ENCODE results near the gene CCDC122. TPM values are rescaled to one million over a fixed set of nuclear protein-coding genes. Genes with fewer than 3 reads are reported as not detected.

Gene CCDC122
- total and polyA plus RNA-seq, 2 experiments from 2014 or later: 5.3 to 10.3 TPM

DNA sequence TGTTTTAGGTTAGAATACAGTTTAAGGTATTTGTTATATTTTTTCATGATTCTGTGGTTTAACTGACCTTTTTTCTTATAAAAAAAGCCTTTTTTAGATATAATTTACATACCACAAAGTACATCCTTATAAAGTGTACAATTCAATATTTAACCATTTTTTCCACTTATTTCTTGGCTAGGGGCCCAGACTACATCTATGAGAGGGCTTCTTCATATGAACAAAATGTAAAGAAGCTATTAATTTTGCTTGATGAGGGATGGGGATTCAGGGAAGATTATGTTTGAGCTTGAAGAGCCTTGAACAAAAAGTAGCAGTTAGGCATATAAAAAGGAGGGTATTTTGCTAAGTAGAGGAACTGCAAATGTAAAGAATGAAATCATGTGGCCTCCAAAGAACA is 2.2 kb downstream of the CCDC122 start:
- H3K9me2 ChIP-seq (replicated peaks; ENCODE audit: insufficient read depth): no peaks in the 10 kb centered on the region
- DNase-seq (ENCODE audit: low spot score): no peak
- H3K4me2 ChIP-seq: no peak overlapping the region
- H3K79me2 ChIP-seq: peaks cover 12% of the 10 kb centered on the region
- no peaks in the 10 kb centered on the region for H3K9me3 ChIP-seq (ENCODE audit: low read depth)
- no peaks in the 10 kb centered on the region for H3K36me3 ChIP-seq (replicated peaks; ENCODE audit: insufficient read depth, low read depth)
- H4K20me1 ChIP-seq (ENCODE audit: insufficient read depth, poor library complexity, severe bottlenecking): no peaks in the 10 kb centered on the region
- H2AFZ ChIP-seq: no peak overlapping the region
- H3K27ac ChIP-seq: no peak overlapping the region
- no peaks in the 10 kb centered on the region for H3K27me3 ChIP-seq
- TF ChIP-seq CTCF (IDR thresholded peaks at IDR 0.05; ENCODE audit: poor library complexity): no peak
- no peak overlapping the region for H3K4me3 ChIP-seq
- peaks cover 14% of the 10 kb centered on the region for H3K4me1 ChIP-seq (ENCODE audit: insufficient read depth)

DNA sequence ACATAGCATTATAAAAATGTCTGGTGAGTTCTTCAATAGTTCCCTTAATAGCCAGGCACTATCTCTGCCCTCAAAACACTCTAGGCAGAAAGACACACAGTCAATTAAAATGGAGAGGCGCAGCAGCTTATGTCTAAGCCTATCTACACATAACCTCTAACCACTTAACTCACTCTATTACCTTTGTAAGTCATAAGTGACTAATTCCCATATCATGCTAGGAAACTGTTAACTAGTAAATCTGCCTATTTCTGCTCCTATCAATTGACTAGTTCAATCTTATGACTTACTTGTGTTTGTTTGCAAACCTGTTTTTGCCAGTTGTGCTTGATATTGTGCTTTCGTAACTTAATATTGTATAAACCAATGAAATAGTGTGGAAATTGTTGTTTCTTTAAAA is 3.2 kb downstream of the CCDC122 start:
- peaks cover 14% of the 10 kb centered on the region for H3K4me1 ChIP-seq (ENCODE audit: insufficient read depth)
- H3K9me2 ChIP-seq (replicated peaks; ENCODE audit: insufficient read depth): no peaks in the 10 kb centered on the region
- H3K79me2 ChIP-seq: peaks cover 12% of the 10 kb centered on the region
- no peaks in the 10 kb centered on the region for H3K9me3 ChIP-seq (ENCODE audit: low read depth)
- DNase-seq (ENCODE audit: low spot score): no peak
- H3K4me2 ChIP-seq: no peak overlapping the region
- H3K4me3 ChIP-seq: no peak overlapping the region
- no peaks in the 10 kb centered on the region for H3K36me3 ChIP-seq (replicated peaks; ENCODE audit: insufficient read depth, low read depth)
- H3K27me3 ChIP-seq: no peaks in the 10 kb centered on the region
- TF ChIP-seq EZH2 (IDR thresholded peaks at IDR 0.05; ENCODE audit: borderline replicate concordance) (no peak), CTCF (IDR thresholded peaks at IDR 0.05; ENCODE audit: poor library complexity) (no peak), EZH2phosphoT487 (IDR thresholded peaks at IDR 0.05; ENCODE audit: low read depth, severe bottlenecking, unreplicated experiment) (no peak)
- H2AFZ ChIP-seq: no peak overlapping the region
- no peak overlapping the region for H3K27ac ChIP-seq
- WGBS (ENCODE audit: low lambda C conversion rate, missing lambda C conversion rate): 92% methylated on average over 2 of the region's 2 CpGs
- no peaks in the 10 kb centered on the region for H4K20me1 ChIP-seq (ENCODE audit: insufficient read depth, poor library complexity, severe bottlenecking)

DNA sequence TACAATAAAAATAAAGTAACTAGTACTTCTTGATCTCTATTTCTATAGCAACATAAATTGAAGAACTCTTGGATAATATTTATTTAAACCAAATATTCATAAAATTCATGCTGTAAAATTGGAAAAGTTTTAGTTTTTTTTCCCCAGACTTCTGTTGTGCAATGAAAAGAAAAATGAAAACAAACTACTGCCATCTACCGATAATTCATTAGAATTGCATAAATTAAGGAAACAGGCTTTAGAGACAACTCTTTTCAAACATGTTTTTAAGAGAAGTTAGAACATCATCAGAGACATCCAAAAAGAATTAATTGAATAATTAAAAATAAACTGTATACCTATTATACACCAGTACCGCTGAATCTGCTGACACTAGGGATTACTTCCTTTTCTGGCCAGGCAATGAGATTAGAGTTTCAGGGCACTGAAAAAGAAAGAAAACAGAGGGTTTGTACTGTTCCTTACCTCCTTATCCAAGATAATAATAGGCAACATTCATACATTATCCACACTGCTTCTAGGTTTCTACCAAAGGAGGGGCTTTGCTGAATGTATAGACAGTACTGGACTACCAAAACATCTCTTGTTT is 4.9 kb downstream of the CCDC122 start:
- Histone ChIP-seq H3K4me1 (ENCODE audit: insufficient read depth) (peaks cover 8% of the 10 kb centered on the region), H3K27ac (no peak overlapping the region), H3K27me3 (no peaks in the 10 kb centered on the region), H2AFZ (no peak overlapping the region), H3K36me3 (replicated peaks; ENCODE audit: insufficient read depth, low read depth) (no peaks in the 10 kb centered on the region), H3K4me3 (no peak overlapping the region), H3K9me2 (replicated peaks; ENCODE audit: insufficient read depth) (no peaks in the 10 kb centered on the region), H4K20me1 (ENCODE audit: insufficient read depth, poor library complexity, severe bottlenecking) (no peaks in the 10 kb centered on the region), H3K4me2 (no peak overlapping the region), H3K9me3 (ENCODE audit: low read depth) (no peaks in the 10 kb centered on the region), H3K79me2 (peaks cover 12% of the 10 kb centered on the region)
- 19% methylated on average over 2 of the region's 2 CpGs for WGBS (ENCODE audit: low lambda C conversion rate, missing lambda C conversion rate)
- no peak for DNase-seq (ENCODE audit: low spot score)
- no peak for TF ChIP-seq EZH2 (IDR thresholded peaks at IDR 0.05; ENCODE audit: borderline replicate concordance)
- peak; percentile 70 for TF ChIP-seq CTCF (IDR thresholded peaks at IDR 0.05; ENCODE audit: poor library complexity)

DNA sequence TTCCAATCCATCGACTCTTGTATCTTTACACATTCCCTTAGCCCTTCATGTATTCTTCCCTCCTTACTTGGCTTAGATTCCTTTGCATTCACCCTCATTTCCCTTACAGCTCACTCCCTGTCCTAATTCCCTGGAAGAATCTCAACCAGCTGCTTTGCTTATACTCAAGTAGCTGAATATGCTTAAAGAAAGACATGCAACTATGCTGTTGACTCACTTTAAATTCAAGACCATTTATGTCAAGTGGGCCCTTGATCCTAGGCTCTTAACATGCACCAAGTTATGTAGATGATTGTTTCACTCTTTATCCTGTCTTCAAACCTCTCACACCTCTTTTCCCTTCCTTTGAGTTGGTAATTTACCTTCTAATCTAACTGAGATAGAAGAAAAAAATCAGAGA is 7.4 kb downstream of the CCDC122 start:
- H3K36me3 ChIP-seq (replicated peaks; ENCODE audit: insufficient read depth, low read depth): no peaks in the 10 kb centered on the region
- WGBS (ENCODE audit: low lambda C conversion rate, missing lambda C conversion rate): 92% methylated on average over 1 of the region's 1 CpG

More for the DNA sequence above, 7.4 kb downstream of the CCDC122 start:
- Histone ChIP-seq H3K79me2 (no peaks in the 10 kb centered on the region), H3K4me2 (no peak overlapping the region), H3K9me2 (replicated peaks; ENCODE audit: insufficient read depth) (no peaks in the 10 kb centered on the region), H3K27ac (no peak overlapping the region), H2AFZ (no peak overlapping the region), H3K9me3 (ENCODE audit: low read depth) (no peaks in the 10 kb centered on the region), H3K27me3 (no peaks in the 10 kb centered on the region), H3K4me3 (no peak overlapping the region), H3K4me1 (ENCODE audit: insufficient read depth) (no peaks in the 10 kb centered on the region), H4K20me1 (ENCODE audit: insufficient read depth, poor library complexity, severe bottlenecking) (no peaks in the 10 kb centered on the region)
- no peak for TF ChIP-seq EZH2 (IDR thresholded peaks at IDR 0.05; ENCODE audit: borderline replicate concordance)
- TF ChIP-seq CTCF (IDR thresholded peaks at IDR 0.05; ENCODE audit: poor library complexity): no peak
- TF ChIP-seq EZH2phosphoT487 (IDR thresholded peaks at IDR 0.05; ENCODE audit: low read depth, severe bottlenecking, unreplicated experiment): no peak
- DNase-seq (ENCODE audit: low spot score): no peak
